22Rv1 (cell line): ENCODE measurements around the gene GSS.

Experiments
- H3K27ac ChIP-seq: fragments of 450-650 bp; 2 replicates; pipeline ENCODE4 v1.5.1; 2017
- CTCF ChIP-seq: fragments of 450-650 bp; IDR thresholded peaks from 2 replicates; pipeline ENCODE4 v1.5.1; 2017; ENCODE audit warnings: mild to moderate bottlenecking
- ZFX ChIP-seq: fragments of 450-650 bp; IDR thresholded peaks from 2 replicates; pipeline ENCODE4 v1.6.1; 2017; ENCODE audit warnings: antibody characterized with exemption, borderline replicate concordance

The GSS gene

GRCh38 chr20:34955231-34956040 lies at the start of gene GSS, which contains the start of gene MYH7B:
Gene GSS (minus strand): TSS chr20:34955806. CDS start chr20:34951852, 3,954 bp downstream.
Gene MYH7B (plus strand): TSS chr20:34955868. CDS start chr20:34978006, 22,138 bp downstream.
- H3K27ac ChIP-seq = peak within 1 kb of the TSS; percentile 91
- TF ChIP-seq ZFX (no peak), CTCF (peak; percentile 74)

- no peak overlapping the region for H3K27ac ChIP-seq
- TF ChIP-seq CTCF (no peak), ZFX (no peak)
Observed at GRCh38 chr20:35004749-35005462, 49.3 kb upstream of the GSS start.

- no peak overlapping the region for H3K27ac ChIP-seq
- TF ChIP-seq ZFX (no peak), CTCF (no peak)
Observed at GRCh38 chr20:35004051-35004725, 48.6 kb upstream of the GSS start.

- no peak for TF ChIP-seq ZFX
- TF ChIP-seq CTCF = no peak
- no peak overlapping the region for H3K27ac ChIP-seq
Observed at GRCh38 chr20:35003211-35004031, 47.8 kb upstream of the GSS start.

GRCh38 chr20:35002426-35003210 lies 47.0 kb upstream of the GSS start:
- no peak overlapping the region for H3K27ac ChIP-seq
- TF ChIP-seq ZFX (no peak), CTCF (peak; percentile 16; the same call in 1 of the 2 replicates)

- H3K27ac ChIP-seq = no peak overlapping the region
- TF ChIP-seq CTCF (peak; percentile 53), ZFX (no peak)
Observed at GRCh38 chr20:35001596-35002362, 46.2 kb upstream of the GSS start.
